GM19025 (cell line): Measurements from ENCODE around the gene LGALS7.
"Not testable (repeated sequence)": the region's sequence is repeated elsewhere in the genome, so short reads cannot be mapped to it uniquely, and the experiment has no call there.

ENCODE experiments used
- ATAC-seq: cut with Tn5 transposase; IDR thresholded peaks from one replicate; pipeline ENCODE4 v1.9.1; 2021; ENCODE audit warnings: mild to moderate bottlenecking, low read depth, moderate library complexity; ENCODE audit not compliant: unreplicated experiment

LGALS7 gene

DNA sequence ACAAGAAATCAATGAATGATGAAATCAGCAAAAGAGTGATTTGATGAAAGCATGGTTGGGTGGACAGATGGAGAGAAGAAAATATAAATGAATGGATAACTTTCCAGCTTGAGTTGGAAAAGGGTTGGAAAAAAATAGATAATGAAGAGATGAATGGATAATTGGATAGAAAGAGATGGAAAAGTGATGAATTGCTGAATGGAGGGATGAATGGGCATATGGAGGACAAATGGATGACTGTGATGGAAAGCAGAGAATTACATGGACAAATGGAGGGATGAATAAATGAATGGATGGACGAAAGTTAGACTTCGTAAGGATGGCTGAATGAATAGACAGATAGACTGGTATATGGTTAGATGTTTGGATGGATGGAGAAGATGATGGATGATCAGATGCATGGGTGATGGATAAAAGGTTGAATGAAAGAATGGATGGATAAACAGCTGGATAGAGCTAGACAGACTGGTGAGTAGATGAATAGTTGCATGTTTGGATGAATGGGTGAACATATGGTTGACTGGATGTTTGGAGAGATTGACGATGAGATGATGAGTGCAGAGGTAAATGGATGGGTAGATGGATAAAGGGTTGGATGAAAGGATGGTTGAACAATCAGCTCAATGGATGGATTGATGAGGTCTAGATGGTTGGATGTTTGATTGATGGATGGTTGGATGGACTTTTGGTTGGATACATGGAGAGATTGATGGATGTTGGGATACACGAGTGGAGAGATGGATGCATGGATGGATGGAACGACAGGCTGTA lies 27.4 kb upstream of the LGALS7 start:
- ATAC-seq = no peak

DNA sequence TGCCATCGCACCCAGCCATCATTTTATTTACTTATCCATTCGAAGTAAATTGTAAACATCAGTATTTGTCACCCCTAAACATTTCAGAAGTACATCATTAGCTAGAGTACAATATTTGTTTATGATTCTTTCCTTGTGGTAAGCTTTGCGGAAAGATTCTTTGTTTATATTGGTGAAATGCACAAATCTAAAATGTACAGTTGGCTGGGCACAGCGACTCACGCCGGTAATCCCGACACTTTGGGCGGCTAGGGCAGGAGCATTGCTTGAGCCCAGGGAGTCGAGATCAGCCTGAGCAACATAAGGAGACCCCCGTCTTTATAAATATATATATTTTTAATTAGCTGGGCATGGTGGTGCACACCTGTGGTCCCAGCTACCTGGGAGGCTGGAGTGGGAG lies 25.8 kb upstream of the LGALS7 start:
- no peak for ATAC-seq

- ATAC-seq = not testable (repeated sequence)
Observed at GRCh38 chr19:38797781-38798180, 24.5 kb upstream of the LGALS7 start.

DNA sequence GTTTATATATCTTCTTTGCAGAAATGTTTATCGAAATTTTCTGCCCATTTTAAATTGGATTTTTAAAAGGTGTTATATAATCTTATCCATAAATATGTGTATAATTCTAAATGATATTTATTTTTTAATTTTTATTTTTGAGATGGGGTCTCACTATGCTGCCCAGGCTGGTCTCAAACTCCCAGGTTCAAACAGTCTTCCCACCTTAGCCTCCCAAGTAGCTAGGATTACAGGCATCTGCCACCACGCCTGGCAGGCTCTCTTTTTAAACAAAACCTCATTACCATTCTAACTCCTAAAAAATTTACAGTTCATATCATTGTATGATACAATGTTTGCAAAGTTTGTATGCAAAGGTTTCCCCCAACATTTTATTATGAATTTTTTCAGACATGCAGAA lies 22.8 kb upstream of the LGALS7 start:
- no peak for ATAC-seq

DNA sequence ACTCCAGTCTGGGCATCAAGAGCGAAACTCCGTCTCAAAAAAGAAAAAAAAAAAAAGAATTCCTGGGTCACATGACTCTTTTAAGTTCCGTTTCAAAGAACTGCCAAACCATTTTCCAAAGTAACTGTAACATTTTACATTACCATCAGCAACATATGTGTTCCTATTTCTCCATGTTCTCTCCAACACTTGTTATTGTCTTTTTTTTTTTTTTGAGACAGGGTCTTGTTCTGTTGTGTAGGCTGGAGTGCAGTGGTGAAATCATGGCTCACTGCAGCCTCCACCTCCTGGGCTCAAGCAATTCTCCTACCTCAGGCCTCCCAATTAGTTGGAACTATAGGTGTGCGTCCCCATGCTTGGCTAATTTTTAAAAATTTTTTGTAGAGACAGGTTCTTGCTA lies 22.2 kb upstream of the LGALS7 start:
- no peak for ATAC-seq

DNA sequence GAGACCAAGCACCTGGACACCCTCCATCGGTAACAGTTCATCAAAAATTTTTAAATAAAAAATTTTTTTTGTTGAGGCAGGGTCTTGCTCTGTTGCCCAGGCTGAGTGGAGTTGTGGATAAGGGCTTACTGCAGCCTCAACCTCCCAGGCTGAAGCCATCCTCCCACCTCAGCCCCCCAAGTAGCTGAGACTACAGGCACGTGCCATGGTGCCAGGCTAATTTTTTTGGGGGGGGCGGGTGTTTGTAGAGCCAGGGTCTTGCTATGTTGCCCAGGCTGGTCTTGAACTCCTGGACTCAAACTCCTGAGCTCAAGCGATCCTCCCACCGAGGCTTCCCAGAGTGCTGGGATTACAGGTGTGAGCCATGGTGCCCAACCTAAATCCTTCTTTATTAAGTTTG lies 20.4 kb upstream of the LGALS7 start:
- no peak for ATAC-seq

- no peak for ATAC-seq
Observed at GRCh38 chr19:38793177-38793576, 19.9 kb upstream of the LGALS7 start.

GRCh38 chr19:38792250-38793111 lies 19.2 kb upstream of the LGALS7 start:
- ATAC-seq = no peak

DNA sequence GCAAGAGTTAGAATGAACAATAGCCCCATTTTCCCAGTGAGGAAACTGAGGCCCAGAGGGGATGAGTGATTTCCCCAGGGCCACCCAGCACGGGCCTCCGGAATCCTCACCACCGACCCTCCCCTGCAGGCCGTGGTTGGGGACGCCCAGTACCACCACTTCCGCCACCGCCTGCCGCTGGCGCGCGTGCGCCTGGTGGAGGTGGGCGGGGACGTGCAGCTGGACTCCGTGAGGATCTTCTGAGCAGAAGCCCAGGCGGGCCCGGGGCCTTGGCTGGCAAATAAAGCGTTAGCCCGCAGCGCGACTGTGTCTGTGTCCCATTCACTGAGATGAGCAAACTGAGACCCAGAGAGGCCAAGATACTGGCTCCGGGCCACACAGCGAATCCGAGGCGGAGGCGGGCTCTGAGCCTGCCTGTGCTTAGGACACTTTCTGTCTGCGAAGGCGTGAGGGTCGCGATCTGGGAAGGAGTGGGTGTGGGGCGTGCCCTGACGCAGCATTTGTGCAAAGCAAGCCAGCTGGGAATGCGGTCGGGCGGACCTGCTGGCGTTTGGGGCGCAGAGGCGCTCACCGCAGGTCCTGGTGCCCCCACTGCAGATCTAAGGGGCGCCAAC lies 18.2 kb upstream of the LGALS7 start:
- ATAC-seq = not testable (repeated sequence)

DNA sequence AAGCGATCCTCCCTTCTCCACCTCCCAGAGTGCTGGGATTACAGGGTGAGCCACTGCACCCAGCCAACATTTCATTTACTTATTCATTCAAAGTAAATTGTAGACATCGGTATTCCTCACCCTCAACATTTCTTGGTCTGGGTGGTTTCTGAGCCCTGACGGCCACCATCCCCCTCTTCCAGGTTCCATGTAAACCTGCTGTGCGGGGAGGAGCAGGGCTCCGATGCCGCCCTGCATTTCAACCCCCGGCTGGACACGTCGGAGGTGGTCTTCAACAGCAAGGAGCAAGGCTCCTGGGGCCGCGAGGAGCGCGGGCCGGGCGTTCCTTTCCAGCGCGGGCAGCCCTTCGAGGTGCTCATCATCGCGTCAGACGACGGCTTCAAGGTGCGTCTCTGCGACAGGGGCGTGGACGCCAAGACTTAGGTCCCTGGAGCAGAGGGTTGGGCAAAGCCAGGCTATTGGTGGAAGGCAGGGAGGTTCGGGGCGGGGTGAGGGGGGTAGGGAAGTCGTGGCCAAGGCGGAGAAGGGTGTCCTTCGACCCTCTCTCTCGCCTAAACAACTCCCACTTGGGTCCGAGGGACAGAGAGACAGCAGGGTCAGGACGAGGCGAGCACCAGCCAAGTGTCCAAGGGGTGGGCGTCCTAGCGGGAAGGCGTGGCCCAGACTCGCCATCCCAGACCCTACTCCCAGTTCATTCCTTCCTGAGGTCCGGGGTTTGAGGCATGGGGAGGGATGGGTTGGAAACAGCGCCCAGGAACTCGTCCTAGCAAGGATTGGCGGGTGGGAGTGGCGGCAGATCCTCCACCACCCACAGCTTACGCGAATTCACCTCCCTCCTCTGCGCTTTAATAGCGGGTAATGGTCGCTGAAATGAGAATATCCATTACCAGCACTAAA lies 17.4 kb upstream of the LGALS7 start:
- ATAC-seq = not testable (repeated sequence)

- no peak for ATAC-seq
Observed at GRCh38 chr19:38788478-38789243, 15.3 kb upstream of the LGALS7 start, which contains the start of gene LGALS7B. LGALS7B (plus strand) TSS chr19:38789200; CDS start chr19:38789227, 27 bp downstream.

DNA sequence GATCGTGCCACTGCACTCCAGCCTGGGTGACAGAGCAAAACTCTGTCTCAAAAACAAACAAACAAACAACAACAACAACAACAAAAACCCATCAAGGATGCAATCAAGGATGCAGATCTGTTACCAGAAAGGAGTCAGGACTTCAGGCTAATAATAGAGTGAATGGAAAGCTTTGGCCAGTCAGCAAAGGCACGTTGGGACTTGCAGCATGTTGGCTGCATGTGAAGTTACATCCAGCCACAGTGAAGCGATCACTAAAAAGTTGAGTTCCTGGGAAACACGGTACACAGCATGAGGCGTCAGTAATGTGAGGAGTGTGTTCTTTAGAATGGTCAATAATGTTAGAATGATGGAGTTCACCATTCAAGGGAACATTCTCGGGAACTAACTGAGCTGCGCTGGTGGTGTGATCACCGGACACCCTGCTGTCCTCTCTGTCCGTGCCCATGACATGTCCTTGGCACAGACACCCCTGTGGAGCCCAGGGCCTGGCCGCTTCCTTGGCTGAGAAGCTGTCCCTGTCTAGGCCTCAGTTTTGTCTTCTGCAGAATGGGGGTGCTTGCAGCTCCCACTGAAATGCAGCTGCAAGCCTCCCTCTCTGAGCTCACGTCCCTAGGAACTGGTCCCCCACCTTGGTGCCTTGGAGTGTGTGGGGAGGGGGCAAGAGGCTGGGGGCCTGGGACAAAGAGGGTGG lies 13.4 kb upstream of the LGALS7 start:
- no peak for ATAC-seq

GRCh38 chr19:38786061-38786460 lies 12.7 kb upstream of the LGALS7 start:
- not testable (repeated sequence) for ATAC-seq

DNA sequence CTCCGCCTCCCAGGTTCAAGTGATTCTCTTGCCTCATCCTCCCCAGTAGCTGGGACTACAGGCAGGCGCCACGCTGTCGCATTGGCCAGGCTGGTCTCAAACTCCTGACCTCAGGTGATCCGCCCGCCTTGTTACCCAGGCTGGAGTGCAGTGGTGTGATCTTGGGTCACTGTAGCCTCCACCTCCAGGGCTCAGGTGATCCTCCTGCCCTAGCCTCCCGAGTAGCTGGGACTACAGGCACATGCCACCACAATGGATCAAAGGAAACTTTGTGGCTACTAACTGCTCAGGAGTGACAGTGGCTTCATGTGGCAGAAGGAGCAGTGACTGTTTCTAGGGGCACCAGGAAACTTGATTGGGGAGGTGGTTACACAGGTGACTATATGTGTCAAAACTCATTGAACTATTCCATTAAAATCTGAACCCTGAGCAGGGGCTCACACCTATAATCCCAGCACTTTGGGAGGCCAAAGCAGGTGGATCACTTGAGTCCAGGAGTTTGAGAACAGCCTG lies 11.9 kb upstream of the LGALS7 start:
- ATAC-seq = no peak

GRCh38 chr19:38784224-38784623 lies 10.9 kb upstream of the LGALS7 start:
- ATAC-seq = no peak

- ATAC-seq = not testable (repeated sequence)
Observed at GRCh38 chr19:38782212-38782611, 8.9 kb upstream of the LGALS7 start.

- ATAC-seq = no peak
Observed at GRCh38 chr19:38781058-38781457, 7.7 kb upstream of the LGALS7 start.

DNA sequence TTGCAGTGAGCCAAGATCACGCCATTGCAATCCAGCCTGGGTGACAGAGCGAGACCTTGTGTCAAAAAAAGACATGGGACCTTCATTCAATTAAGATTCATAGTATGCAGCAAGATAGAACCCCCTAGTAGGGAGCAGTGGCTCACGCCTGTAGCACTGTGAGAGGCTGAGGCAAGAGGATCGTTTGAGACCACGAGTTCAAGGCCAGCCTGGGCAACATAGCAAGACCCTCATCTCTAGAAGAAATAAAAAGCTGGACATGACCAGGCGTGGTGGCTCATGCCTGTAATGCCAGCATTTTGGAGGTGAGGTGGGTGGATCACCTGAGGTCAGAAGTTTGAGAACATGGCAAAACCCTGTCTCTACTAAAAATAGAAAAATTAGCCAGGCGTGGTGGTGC lies 7.1 kb upstream of the LGALS7 start:
- no peak for ATAC-seq

DNA sequence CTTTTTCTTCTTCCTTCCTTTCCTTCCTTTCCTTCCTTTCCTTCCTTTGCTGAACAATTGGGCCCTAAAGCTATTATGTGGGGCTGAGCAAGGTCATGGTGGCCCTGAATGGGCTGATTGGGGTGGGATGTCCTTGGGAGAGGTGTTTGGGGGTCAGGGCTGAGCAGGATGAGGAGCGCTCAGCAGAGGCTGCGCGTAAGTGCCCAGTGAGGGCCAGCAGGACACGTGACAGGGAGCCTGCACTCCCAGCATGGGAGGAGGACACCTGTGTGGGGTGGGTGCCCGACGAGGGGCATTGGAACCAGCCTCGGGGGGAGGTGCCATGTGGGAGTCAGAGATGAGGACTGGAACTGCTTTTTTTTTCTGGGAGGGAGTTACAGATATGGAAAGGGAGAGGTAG lies 5.4 kb upstream of the LGALS7 start:
- ATAC-seq = no peak
